Endothelial cell of umbilical vein (primary cell): Measurements from ENCODE around the gene MRTFA.

Source experiments
- POLR2A ChIP-seq: IDR thresholded peaks from 2 replicates; pipeline ENCODE4 v1.6.1; 2012; ENCODE audit warnings: low read depth, mild to moderate bottlenecking, control low read depth, low read length
- TF ChIP-seq, protein P1 (sequence below), 2 donors: IDR thresholded peaks; 1 replicate in 1 of 2; 2 replicates in 1 of 2; pipeline ENCODE4 v1.5.1; 2011; ENCODE audit warnings: low read length in 2 of 2, mild to moderate bottlenecking in 2 of 2, moderate library complexity in 2 of 2, control low read depth in 1 of 2, inconsistent platforms in 1 of 2, low read depth in 1 of 2; ENCODE audit not compliant: insufficient read depth in 1 of 2; ENCODE audit errors: extremely low read depth in 1 of 2

DNA sequence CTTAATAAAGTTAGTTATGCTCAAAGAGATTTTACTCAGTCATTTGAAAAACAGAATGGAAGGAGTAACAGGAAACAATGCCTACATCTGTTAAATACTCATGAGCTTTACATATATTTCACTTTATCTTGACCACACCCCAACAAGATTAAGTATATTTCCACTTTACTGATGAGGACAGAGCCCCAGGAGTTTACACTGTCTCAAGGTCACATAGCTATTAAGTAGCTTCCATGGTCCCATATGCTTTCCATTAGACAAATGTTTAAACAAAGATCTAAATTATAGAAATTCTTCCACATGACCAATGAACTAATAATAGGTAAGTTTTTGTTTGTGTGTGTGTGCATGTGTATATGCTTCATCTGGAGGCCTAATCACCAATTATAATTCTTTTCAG, 30.2 kb downstream of the MRTFA start:
- no peak for TF ChIP-seq POLR2A
- TF ChIP-seq, protein P1, sequence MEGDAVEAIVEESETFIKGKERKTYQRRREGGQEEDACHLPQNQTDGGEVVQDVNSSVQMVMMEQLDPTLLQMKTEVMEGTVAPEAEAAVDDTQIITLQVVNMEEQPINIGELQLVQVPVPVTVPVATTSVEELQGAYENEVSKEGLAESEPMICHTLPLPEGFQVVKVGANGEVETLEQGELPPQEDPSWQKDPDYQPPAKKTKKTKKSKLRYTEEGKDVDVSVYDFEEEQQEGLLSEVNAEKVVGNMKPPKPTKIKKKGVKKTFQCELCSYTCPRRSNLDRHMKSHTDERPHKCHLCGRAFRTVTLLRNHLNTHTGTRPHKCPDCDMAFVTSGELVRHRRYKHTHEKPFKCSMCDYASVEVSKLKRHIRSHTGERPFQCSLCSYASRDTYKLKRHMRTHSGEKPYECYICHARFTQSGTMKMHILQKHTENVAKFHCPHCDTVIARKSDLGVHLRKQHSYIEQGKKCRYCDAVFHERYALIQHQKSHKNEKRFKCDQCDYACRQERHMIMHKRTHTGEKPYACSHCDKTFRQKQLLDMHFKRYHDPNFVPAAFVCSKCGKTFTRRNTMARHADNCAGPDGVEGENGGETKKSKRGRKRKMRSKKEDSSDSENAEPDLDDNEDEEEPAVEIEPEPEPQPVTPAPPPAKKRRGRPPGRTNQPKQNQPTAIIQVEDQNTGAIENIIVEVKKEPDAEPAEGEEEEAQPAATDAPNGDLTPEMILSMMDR (IDR thresholded peaks at IDR 0.05; ENCODE audit: extremely low read depth in 1 of 2, insufficient read depth in 1 of 2, low read depth in 1 of 2, low read length in 2 of 2): no peak
